CD4-positive, alpha-beta T cell (primary cell): Measurements from ENCODE around the gene MAPKAP1. TPM values are rescaled to one million over a fixed set of nuclear protein-coding genes. Genes with fewer than 3 reads are reported as not detected.

Experiments used
- ATAC-seq: fragments of 200-7000 bp; cut with Tn5 transposase; one replicate; pipeline ENCODE4 v1.10.0; 2022; ENCODE audit warnings: mild to moderate bottlenecking; ENCODE audit not compliant: poor library complexity
- CTCF ChIA-PET: fragments of 350-600 bp; sonication (Branson Sonifier 250); formaldehyde crosslinking; loops from one replicate; lab custom pipeline; 2021; ENCODE audit warnings: antibody characterized with exemption, inconsistent platforms; lab: Charles Lee
- POLR2A ChIA-PET: fragments of 350-600 bp; sonication (Branson Sonifier 250); formaldehyde crosslinking; loops from one replicate; lab custom pipeline; 2021; ENCODE audit warnings: antibody characterized with exemption, inconsistent platforms; lab: Charles Lee
- DNase-seq, 14 experiments: peaks; one replicate each; pipeline ENCODE4 v3.0.0-alpha.2; 2013 to 2020; ENCODE audit warnings: mixed read lengths in 2 of 14
- H3K27ac ChIP-seq, 2 donors: one replicate each; pipeline versions ENCODE4 v1.5.1 to v1.7.0; 2013; ENCODE audit warnings: low read length in 2 of 2, low read depth in 1 of 2, mild to moderate bottlenecking in 1 of 2
- H3K27me3 ChIP-seq, 2 experiments: 1 replicate in 1 of 2; 2 replicates in 1 of 2; pipeline versions ENCODE4 v1.6.1 to v1.7.0; 2013; ENCODE audit warnings: low read length in 2 of 2, control low read depth in 1 of 2, mild to moderate bottlenecking in 1 of 2, moderate library complexity in 1 of 2; ENCODE audit not compliant: insufficient read depth in 2 of 2, control insufficient read depth in 1 of 2
- H3K36me3 ChIP-seq: one replicate; pipeline ENCODE4 v1.6.1; 2013; ENCODE audit warnings: low read length, control low read depth; ENCODE audit not compliant: insufficient read depth
- H3K4me1 ChIP-seq: one replicate; pipeline ENCODE4 v1.6.1; 2013; ENCODE audit warnings: low read length, control low read depth; ENCODE audit not compliant: insufficient read depth
- H3K4me3 ChIP-seq: one replicate; pipeline ENCODE4 v1.5.1; 2013; ENCODE audit warnings: mild to moderate bottlenecking, low read length, moderate library complexity
- H3K9me3 ChIP-seq, 2 experiments: 1 replicate in 1 of 2; 2 replicates in 1 of 2; pipeline versions ENCODE4 v1.6.1 to v1.7.0; 2013; ENCODE audit warnings: low read length in 2 of 2, mild to moderate bottlenecking in 2 of 2, control low read depth in 1 of 2, moderate library complexity in 1 of 2; ENCODE audit not compliant: control insufficient read depth in 1 of 2, insufficient read depth in 1 of 2
- H3K27ac Mint-ChIP-seq: one replicate; pipeline ENCODE4 v1.8.0; 2020; ENCODE audit warnings: mixed read lengths
- H3K27me3 Mint-ChIP-seq: one replicate; pipeline ENCODE4 v1.8.0; 2021; ENCODE audit warnings: mixed read lengths
- H3K36me3 Mint-ChIP-seq: one replicate; pipeline ENCODE4 v1.8.0; 2021; ENCODE audit warnings: low read depth, mixed read lengths
- H3K4me1 Mint-ChIP-seq: one replicate; pipeline ENCODE4 v1.8.0; 2021; ENCODE audit warnings: low read depth, mixed read lengths
- H3K4me3 Mint-ChIP-seq: one replicate; pipeline ENCODE4 v1.8.0; 2020; ENCODE audit warnings: mild to moderate bottlenecking, mixed read lengths
- H3K9me3 Mint-ChIP-seq: one replicate; pipeline ENCODE4 v1.8.0; 2020; ENCODE audit warnings: mixed read lengths
- intact Hi-C, 2 experiments: fragments of 100-400 bp; cut with DNase I in 1 of 2; cut with micrococcal nuclease in 1 of 2; formaldehyde crosslinking; loops; one replicate each; pipeline versions ENCODE4 v1.15.1 to v1.9.0; 2023 to 2025; cut with DNase I, micrococcal nuclease
- total RNA-seq, 174 experiments: library from RNA in 2 of 174; stranded (reverse) in 2 of 174; gene quantifications; one replicate each; pipeline ENCODE4 v1.2.3 and lab custom pipeline; 2021 to 2026
- TF ChIP-seq, protein P1 (sequence below): fragments of 200-600 bp; IDR thresholded peaks from one replicate; pipeline ENCODE4 v1.8.0; 2022; ENCODE audit warnings: antibody characterized with exemption, mild to moderate bottlenecking

MAPKAP1 gene
- total RNA-seq, 2 experiments from 2014 or later = 40.3 to 44.9 TPM

DNA sequence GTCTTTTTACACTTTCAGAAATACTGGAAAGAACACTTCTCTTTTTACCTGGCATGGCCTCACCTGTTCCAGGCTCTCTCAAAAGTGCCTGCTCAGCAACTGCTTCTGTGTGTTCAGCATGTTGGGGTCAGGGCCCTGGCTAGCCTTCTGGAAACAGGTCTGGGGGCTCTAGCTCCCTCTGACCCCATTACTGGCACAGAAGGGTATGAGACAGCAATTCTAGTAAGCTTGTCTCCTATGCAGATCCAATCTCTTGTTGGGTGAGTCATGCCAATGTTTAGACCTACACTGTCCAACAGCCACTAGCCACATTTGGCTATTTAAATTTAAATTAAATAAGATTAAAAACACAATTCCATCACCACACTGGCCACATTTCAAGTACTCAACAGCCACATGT is 80.8 kb downstream of the MAPKAP1 start:
- TF ChIP-seq, protein P1, sequence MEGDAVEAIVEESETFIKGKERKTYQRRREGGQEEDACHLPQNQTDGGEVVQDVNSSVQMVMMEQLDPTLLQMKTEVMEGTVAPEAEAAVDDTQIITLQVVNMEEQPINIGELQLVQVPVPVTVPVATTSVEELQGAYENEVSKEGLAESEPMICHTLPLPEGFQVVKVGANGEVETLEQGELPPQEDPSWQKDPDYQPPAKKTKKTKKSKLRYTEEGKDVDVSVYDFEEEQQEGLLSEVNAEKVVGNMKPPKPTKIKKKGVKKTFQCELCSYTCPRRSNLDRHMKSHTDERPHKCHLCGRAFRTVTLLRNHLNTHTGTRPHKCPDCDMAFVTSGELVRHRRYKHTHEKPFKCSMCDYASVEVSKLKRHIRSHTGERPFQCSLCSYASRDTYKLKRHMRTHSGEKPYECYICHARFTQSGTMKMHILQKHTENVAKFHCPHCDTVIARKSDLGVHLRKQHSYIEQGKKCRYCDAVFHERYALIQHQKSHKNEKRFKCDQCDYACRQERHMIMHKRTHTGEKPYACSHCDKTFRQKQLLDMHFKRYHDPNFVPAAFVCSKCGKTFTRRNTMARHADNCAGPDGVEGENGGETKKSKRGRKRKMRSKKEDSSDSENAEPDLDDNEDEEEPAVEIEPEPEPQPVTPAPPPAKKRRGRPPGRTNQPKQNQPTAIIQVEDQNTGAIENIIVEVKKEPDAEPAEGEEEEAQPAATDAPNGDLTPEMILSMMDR = no peak
- Histone ChIP-seq H3K9me3 (no peaks in the 10 kb centered on the region), H3K36me3 (no peaks in the 10 kb centered on the region), H3K4me3 (no peak overlapping the region), H3K27ac (no peak overlapping the region), H3K27me3 (no peaks in the 10 kb centered on the region), H3K4me1 (peaks cover 2% of the 10 kb centered on the region)
- ATAC-seq = no peak
- CTCF ChIA-PET = interaction anchor here (0.8 kb wide), 1 partner anchor 21 kb away, joined by 3 read pairs; no protein-coding TSS in a partner anchor
- Mint-ChIP-seq H3K27me3 (no peaks in the 10 kb centered on the region), H3K27ac (no peak overlapping the region), H3K36me3 (peaks cover 5% of the 10 kb centered on the region), H3K4me1 (peaks cover 29% of the 10 kb centered on the region), H3K4me3 (no peak overlapping the region), H3K9me3 (no peaks in the 10 kb centered on the region)
- DNase-seq = no peak
- intact Hi-C loops = no loop called here
- POLR2A ChIA-PET = no interaction called here

DNA sequence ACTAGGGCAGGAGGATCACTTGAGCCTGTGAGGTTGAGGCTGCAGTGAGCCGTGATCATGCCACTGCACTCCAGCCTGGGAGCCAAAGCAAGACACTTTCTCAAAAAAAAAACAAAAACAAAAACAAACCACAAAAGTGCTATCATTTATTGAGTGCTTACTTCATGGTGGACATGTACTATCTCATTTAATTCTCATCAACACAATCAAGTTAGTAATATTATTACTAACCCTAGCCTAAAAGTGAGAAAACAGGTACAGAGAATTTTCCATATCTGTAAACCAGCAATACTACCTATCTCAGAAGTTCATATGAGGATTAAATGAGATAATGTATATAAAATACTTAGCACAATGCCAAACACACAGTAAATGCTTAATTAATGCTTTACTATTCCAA is 85.8 kb downstream of the MAPKAP1 start:
- TF ChIP-seq, protein P1 = no peak
- H3K4me1 ChIP-seq = no peaks in the 10 kb centered on the region
- H3K9me3 ChIP-seq = no peaks in the 10 kb centered on the region
- no peaks in the 10 kb centered on the region for H3K36me3 ChIP-seq
- H3K4me3 Mint-ChIP-seq = no peak overlapping the region
- H3K27ac ChIP-seq = no peak overlapping the region
- ChIA-PET POLR2A (no interaction called here), CTCF (no interaction called here)
- ATAC-seq = no peak
- H3K36me3 Mint-ChIP-seq = peaks cover 5% of the 10 kb centered on the region
- H3K27ac Mint-ChIP-seq = no peak overlapping the region
- no peaks in the 10 kb centered on the region for H3K27me3 Mint-ChIP-seq
- H3K4me3 ChIP-seq = no peak overlapping the region
- no peaks in the 10 kb centered on the region for H3K27me3 ChIP-seq
- peaks cover 5% of the 10 kb centered on the region for H3K4me1 Mint-ChIP-seq
- no peak for DNase-seq
- intact Hi-C loops = no loop called here
- H3K9me3 Mint-ChIP-seq = no peaks in the 10 kb centered on the region

- H3K4me1 ChIP-seq = no peaks in the 10 kb centered on the region
- no peaks in the 10 kb centered on the region for H3K27me3 ChIP-seq
- ChIA-PET POLR2A (no interaction called here), CTCF (no interaction called here)
- Mint-ChIP-seq H3K4me1 (peaks cover 5% of the 10 kb centered on the region), H3K4me3 (no peak overlapping the region), H3K27me3 (no peaks in the 10 kb centered on the region), H3K36me3 (peaks cover 5% of the 10 kb centered on the region), H3K27ac (no peak overlapping the region), H3K9me3 (no peaks in the 10 kb centered on the region)
- H3K4me3 ChIP-seq = no peak overlapping the region
- TF ChIP-seq, protein P1 = no peak
- intact Hi-C loops = no loop called here
- no peaks in the 10 kb centered on the region for H3K36me3 ChIP-seq
- ATAC-seq (no peak), DNase-seq (no peak)
- no peak overlapping the region for H3K27ac ChIP-seq
- no peaks in the 10 kb centered on the region for H3K9me3 ChIP-seq
These were observed 86.8 kb downstream of the MAPKAP1 start for GRCh38 chr9:125620216-125620615.
